ENCODE measurements around the gene NR5A1.

Gene NR5A1

DNA sequence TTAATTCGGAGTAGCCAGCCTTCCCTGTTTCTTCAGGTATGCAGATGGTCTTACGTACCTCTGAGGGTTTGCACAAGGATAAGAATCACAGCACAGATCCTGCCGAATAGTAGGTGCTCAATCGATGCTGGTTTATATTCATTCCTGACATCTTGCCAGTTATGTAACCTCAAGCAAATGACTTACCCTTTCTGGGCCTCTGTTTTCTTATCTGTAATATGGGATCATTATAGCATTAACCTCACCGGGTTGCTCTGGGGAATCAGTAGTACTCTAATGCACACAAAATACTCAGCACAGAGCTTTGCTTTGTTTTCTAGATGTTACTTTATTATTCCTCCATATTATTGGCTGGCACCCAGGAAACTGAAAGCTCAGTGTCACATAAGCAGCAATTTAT lies 7.7 kb upstream of the NR5A1 start:
- in situ Hi-C loops (cut with MboI; ENCODE audit: low sequenced_read_pairs): no loop called here

DNA sequence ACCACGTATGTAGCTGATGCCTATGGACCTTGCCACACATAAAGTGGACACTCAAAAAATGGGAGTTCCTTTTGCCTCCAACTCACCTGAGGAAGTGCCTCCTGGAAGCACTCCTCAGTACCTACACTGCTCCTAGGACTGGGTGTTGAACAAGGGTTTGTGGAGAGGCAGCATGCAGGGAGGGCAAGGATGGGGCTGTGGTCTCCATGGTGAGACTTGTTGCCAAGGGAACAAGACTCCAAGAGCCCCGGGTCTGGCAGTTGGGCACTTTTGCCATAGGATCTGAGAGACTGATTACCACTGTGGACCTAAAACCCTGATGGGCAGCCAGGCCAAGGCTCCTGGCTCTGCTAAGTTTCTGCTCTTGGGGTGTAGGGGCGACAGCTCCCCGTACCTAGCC lies 6.9 kb upstream of the NR5A1 start:
- in situ Hi-C loops (cut with MboI; ENCODE audit: low sequenced_read_pairs): no loop called here

DNA sequence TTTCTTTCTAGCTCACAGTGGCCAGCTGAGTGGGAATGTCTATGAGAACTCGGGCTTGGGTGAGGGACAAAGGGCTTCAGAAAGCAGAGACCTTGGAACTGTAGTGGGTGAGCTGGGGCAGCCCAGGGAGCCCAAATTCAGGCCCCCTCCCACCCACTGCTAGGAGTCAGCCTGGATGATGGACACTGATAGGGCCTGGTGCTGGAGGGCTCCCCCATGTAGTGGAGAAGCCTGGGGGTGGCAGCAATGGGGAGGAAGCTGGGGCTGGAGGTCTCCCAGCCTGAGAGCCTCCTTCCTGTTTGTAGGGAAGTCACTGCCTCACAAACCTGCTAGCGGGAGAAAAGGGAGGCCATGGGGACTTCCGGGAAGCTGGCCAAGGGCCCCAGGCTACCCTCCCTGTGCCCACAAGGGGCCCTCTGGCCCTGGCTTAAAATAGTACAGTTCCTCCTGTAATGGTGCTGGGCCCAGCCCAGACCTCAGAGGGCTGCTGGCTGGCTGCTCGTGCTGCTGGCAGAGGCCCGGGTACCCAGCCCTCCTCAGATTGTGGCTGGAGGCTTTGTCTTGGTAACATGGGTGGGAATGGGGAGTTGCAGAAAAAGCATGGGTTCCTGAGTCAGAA lies 6.3 kb upstream of the NR5A1 start:
- in situ Hi-C loops (cut with MboI; ENCODE audit: low sequenced_read_pairs): no loop called here

DNA sequence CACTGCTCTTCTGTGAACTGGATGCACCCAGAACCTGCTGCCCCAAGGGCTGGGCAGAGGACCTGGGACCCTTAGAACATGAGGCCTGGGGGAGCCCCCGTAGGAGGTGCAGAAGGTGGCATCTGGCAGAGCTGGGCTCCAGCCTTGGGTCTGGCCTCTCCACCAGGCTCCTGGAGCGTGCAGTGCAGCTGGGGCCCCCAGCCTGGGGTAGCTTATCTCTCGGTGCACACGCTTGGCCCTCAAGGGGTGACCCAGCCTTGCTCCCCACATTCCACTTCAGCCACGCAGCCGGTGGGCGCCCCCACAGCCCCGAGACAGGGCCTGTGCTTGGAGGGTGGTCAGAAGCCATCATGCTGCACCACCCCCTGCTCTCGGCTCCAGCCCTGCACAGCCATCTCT lies 5.6 kb upstream of the NR5A1 start:
- in situ Hi-C loops (cut with MboI; ENCODE audit: low sequenced_read_pairs): no loop called here

DNA sequence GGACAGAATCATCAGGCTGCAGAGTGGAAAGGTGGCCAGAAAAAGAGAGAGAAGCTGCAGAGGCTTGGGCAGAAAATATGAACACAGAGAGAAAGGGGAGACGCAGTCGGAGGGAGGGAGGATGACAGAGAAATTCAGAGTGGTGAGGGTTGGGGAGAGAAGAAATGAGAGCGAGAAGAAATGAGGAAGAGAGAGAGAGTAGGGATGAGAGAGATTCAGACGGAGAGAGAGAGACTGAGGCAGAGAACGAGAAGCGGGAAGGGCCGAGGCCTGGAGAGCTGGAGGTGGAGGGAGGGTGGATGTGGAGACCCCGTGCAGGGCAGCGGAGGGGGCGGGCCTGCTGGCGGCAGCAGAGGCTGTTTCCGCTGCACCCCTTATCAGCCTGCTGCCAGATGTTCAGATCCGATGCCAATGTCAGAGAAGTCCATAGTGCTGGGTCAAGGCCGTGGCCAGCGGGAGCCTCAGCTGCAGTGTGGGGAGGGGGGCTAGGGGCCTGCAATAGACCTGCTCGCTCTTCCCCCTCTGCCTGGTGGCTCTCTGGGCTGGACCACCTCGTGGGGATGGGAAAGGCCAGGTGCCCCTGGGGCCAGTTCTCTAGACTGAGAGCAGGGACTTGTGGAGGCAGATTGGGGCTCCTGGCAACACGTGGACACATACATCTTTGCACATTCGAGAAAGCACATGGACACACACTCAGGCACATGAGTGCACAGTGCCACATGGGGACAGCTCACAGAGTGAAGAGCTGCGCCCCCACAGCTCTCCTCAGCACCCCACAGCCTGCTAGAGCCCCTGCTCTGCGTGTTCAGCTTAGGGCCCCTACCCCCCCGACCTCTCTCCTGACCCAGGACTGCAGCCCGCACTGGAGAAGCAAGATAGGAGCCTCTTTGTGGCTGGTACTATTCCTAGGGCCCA lies 4.9 kb upstream of the NR5A1 start:
- in situ Hi-C loops (cut with MboI; ENCODE audit: low sequenced_read_pairs): no loop called here

DNA sequence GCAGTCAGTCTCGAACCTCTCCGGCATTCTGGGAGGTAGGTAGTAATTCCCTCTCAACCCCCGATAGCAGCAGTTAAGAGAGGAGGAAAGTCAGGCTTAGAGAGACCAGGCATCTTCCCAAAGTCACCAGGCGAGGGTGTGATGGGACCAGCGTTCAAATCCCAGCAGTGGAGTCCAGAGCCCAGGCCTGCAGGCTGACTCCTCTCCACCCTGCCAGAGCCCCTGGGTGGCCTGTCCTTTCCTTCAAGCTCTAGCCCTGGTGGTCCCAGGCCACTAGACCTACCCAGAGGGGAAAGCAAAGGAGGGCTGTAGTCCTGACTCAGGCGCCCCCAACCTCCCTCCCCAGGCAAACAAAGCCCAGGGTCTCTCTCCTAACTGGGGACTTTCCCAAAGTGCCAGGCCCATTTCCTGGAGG lies 4.2 kb upstream of the NR5A1 start:
- in situ Hi-C loops (cut with MboI; ENCODE audit: low sequenced_read_pairs): no loop called here

DNA sequence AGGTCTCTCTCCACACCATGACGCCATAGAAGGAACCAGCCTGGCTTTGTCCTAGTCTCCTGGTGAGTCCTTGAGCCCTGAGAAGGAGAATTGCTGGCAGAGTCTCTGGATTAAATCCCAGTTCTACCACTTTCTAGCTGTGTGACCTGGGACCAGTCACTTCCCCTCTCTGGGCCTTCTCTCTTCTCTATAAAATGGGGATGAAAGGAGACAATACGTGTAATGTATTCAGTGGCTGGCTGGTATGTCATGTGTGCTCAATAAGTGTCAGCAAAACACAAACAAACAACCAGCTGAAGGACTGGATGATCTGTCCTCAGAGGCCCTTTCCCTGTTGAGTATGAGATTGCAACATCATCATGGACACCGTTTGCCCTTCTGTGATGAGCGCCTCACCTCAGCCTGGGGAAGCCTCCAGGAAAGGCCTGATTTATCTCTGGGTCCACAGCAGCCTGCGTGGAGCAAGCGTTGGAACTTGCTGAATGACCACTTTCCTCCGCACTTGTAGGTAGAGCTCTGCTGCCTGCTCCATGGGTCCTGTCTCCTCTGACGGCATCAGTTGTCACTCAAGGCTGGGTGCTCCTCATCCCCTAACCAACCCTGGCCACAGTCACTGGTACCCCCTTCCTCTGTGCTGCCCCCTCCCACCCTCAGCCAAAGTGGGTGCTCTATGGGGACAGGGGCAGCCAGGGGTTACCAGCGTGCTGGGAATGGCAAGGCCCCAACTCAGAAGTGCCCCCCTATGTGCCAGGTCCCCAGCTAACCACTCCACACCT lies 3.6 kb upstream of the NR5A1 start:
- in situ Hi-C loops (cut with MboI; ENCODE audit: low sequenced_read_pairs): no loop called here

DNA sequence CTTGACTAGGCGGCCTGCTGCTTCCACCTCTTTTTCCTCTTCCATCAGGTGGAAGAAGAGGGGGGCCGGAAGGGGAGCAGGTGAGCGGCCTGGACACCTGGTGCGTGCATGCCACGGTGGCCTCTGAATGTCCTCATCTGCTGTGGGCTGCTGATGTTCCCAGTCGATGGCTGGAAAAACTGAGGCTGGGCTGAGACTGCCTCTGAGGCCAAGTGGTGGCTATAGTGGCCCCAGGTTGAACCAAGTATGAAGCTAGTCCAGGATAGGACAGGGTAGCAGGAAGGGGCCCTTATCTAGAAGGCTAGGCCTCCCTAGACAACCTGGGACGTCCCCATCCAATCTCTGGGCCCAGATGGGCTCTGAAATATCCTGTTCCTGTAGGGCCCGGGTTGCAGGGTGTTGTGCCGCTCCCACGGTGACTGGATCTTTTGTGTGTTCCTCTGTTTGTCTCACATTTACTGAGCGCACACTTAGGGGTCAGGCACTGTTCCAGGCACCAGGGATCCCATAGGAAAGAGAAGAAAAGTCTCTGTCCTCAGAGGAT lies 753 bp upstream of the NR5A1 start:
- in situ Hi-C loops (cut with MboI; ENCODE audit: low sequenced_read_pairs): no loop called here

DNA sequence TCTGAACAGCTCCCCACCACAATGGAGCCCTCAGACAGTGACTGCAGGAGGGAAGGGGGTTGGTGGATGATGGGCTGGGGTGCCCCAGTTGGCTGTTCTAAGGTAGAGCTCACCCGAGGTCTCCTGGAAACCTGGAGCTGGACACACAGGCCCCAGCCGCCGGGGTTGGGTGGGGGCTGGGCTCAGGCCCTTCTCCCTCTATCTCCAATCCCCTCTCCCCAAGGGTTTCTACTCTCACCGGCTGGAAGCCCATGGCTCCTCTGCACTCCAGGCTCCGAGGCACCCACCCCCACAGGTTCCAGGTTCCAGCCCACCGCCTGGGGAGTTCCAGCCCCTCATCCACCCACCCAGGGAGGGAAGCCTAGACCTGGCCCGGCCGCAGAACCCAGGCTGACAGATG lies 766 bp downstream of the NR5A1 start:
- in situ Hi-C loops (cut with MboI; ENCODE audit: low sequenced_read_pairs): no loop called here

DNA sequence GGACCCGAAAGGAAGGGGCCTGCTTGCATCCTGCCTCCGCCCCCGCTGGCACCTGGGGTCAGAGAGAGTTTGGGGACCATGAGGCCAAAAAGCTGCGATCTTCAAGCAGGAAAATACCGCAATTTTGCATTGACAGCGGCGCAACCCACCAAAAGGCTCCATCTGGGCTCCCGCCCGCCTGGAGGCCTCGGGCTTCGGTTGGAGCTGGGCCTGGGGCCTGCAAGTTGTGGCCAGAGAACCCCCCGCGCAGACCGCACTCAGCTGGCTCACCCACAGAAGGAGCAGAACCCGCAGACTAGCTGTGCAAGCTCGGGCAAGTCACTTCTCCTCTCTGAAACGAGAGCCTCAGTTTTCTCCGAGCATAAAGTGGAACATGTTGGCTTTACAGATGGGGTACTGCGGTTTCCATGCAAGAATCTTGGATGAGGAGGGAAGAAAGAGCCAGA lies 1.3 kb downstream of the NR5A1 start:
- in situ Hi-C loops (cut with MboI; ENCODE audit: low sequenced_read_pairs): no loop called here

DNA sequence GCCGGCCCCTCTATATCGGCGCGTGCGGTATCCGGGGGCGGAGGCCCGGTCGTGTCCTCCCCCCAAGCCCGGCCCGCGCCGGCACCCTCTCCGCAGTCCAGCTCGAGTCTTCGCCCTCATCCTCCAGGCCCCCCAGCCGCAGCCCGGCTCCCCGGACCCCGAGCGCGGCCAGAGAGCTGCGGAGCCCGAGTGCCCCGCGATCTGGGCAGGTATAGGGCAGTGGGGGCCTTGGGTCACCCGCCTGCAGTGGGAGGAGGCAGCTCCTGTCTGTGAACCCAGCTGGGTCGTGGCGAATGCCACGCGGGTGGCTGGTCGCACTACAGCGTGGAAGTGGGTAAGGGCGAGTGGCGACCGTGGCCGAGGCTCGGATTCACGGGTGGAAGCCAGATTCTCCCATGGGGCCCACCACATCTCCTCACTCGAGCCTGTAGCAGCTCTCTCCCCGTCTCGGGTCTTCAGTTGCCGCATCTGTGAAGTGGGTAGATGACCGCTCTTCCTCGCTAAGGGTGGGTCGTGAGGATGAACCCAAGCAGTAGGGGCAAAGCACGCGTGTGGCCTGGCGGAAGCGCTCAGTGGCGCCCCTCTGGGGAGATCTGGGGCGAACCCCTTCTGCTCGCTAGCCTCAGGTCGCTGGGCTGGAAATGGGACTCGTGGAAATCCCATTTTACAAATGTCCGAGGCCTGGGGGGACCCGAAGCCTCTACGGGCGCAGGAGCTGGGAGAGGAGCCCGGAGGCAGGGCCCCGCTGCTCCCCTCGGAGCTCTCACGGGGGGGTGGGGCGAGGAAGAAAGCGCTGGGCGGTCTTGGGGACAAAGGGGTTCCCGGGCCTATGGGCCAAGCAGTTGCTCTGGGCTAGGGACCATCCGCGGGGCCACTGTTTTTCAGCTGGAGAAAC lies 1.9 kb downstream of the NR5A1 start:
- in situ Hi-C loops (cut with MboI; ENCODE audit: low sequenced_read_pairs): no loop called here

DNA sequence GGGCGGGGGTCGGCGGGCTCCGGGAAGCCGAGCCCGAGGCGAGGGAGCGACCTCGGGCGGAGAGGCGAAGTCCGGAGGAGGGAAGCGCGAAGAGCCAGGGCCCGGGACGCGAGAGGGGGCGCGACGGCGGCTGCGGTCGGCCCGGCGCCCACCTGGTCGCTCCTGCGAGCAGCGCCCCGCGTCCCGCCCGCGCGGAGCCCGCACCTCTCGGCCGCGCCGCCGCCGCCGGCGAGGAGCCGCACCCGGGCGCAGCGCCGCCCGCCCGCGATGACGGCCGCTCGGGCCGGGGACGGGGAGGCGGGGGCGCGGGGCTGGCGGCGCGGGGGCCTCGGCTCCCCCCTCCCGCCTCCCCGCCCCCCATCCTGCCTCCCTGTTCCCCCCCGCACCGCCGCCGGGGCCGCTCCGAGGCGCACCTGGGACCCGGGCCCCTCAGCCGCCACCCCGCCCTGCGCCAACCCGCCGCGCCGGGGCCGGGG lies 2.6 kb downstream of the NR5A1 start:
- in situ Hi-C loops (cut with MboI; ENCODE audit: low sequenced_read_pairs): no loop called here

DNA sequence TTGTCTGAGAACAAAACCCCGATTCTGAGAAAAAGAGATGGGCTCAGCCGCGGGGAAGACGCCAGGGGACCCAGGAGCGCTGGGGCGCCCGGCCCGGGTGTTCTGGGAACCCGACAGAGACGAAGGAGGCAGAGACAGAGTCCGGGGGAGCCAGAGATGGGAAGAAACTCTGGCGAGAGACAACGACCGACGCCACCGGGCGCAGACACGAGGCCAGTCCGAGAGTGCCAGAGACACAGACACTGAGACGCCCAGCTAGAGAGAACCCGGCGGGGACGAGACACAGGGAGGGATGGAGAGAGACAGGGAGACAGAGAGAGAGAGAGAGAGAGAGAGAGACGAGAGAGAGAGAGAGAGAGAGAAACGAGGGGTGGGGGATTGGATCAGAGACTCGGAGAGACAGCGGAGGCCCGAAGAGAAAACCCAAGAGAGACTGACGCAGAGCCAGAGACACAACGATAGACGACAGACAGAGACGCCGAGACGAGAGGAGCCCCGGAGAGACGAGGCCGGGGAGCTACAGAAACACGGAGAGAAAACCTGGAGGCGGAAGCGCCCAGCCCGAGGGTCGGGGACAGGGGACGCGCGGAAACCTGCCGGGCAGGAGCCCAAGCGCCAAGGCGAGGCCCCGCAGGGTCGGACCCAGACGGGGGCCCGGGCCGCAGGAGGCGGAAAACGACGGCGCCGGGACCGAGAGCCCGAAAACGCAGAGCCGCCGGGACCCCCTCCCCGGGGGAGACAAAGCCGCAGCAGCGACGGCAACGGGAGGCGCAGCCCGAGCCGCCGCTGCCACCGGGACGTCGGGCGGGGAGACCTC lies 3.3 kb downstream of the NR5A1 start:
- in situ Hi-C loops (cut with MboI; ENCODE audit: low sequenced_read_pairs): no loop called here

DNA sequence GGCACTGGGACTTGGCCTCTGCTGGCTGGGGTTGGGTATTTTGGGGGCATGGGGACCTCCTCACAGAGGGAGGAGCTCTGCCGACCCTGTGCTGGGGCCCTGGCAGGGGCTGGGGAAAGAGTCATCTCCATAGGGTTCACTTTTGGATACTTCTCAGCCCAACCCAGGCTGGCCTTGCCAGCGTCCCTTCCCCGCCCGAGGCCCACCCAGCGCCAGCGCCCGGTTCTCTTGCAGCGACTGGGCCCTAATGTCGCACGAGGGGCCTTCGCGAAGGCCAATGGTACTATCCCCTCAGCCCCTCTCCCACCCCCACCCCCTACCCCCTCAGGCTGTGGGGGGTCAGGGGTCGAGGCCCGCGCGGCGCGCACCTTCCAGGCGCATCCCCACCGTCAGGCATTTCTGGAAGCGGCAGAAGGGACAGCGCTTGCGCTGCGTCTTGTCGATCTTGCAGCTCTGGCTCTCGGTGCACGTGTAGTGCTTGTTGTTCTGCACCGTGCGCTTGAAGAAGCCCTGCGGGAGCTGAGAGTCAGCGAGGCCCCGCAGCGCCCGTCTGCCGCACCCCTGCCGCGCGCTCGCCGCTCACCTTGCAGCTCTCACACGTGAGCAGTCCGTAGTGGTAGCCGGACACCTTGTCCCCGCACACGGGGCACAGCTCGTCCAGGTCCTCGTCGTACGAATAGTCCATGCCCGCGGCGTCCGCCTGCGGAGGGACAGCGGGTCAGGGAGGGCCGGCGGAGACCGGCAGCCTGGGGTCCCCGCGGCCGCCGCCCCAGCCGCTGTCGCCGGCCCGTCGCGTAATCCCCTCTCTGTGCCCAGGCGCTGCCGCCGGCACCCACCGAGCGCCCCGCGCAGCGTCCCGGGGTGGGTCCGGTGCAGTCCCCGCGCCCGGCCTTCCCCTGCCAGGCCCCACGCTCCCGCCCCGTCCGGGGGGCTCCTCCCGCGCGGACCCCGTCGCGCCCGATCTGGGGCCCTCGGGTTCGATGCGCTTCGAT lies 4.2 kb downstream of the NR5A1 start:
- in situ Hi-C loops (cut with MboI; ENCODE audit: low sequenced_read_pairs): no loop called here

DNA sequence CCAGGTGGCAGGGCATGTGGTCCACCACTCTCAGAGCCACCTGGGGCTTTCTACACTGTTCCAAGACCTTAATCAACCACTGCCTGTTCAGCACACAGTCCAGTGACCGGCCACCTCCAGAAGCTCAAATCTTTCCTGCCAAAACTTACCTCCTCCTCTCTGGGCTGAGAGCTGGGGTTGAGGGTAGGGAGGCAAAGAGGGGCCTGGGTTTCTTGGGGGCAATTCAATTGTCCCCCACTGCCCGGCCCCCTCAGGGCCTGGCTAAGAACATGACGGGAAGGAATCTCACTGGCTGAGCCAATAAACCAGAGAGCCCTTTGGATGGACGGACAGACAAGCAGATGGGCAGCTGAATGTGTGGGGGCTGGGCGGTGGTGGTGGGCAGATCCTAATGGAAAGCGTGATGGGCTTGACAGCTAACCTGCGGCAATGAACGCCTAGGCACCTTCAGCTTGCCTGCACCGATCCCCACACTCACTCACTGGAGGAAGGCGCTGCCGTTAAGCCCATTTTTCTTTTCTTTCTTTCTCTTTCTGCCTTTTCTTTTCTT lies 5.4 kb downstream of the NR5A1 start:
- in situ Hi-C loops (cut with MboI; ENCODE audit: low sequenced_read_pairs): no loop called here

DNA sequence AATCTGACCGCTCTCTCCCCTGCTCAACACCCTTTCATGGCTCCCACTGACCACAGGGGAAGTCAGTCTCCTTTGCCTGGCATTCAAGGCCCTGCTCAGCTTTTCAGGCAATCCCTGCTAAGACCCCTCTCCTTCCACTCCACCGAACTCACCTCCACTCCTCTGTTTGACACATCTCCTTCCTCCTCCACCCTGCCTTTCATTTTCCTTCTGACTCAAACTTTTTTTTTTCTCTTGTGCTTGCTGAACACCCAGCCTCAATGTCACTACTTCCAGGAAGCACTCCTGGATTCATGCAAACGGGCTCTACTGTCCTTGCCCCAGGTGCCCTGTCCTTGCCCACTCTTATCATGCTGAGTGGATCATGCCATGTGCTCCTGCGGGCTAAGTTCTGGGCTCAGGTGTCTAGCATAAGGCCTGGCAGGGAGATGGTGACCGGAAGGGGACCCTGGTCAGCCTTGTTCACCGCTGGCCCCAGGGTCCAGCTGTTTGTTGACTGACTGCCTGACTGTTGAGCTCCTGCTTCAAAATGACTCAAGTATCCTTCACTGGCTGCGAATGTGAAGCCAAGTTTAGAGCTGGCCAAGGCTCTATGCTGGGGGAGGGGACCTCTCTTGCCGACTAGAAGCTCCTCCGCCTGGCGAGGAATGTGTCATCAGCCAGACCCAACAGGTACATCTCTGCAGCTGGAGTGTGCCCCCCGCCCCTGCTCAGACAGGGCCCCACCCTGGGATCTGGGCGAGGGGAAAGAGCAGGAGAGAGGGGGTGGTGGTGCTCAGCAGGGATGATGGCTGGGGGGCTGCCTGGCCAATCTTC lies 6.2 kb downstream of the NR5A1 start:
- in situ Hi-C loops (cut with MboI; ENCODE audit: low sequenced_read_pairs): no loop called here
